Caco-2 (cell line): Measurements from ENCODE around the gene NKX2-1. TPM values are rescaled to one million over a fixed set of nuclear protein-coding genes. Genes with fewer than 3 reads are reported as not detected.

ENCODE experiments used
- BruUV-seq: library from RNA; stranded (reverse); fragments of 400-500 nt; replicated peaks from 2 replicates; lab custom pipeline; 2021; lab: Mats Ljungman, UMichigan
- CTCF ChIA-PET: fragments of 300-600 bp; sonication (Branson Sonifier 250); formaldehyde crosslinking; loops from one replicate; lab custom pipeline; 2022; ENCODE audit warnings: antibody characterized with exemption; lab: Charles Lee
- POLR2A ChIA-PET: fragments of 300-600 bp; sonication (Branson Sonifier 250); formaldehyde crosslinking; loops from one replicate; lab custom pipeline; 2022; ENCODE audit warnings: antibody characterized with exemption; lab: Charles Lee
- DNase-seq, 2 experiments: peaks; one replicate each; pipeline versions ENCODE4 v3.0.0 to v3.0.0-alpha.2; 2020 to 2022
- H3K27me3 ChIP-seq: replicated peaks from 2 replicates; pipeline ENCODE4 v1.6.0; 2011; ENCODE audit warnings: low read length; ENCODE audit not compliant: control insufficient read depth, insufficient read depth
- H3K36me3 ChIP-seq: 2 replicates; pipeline ENCODE4 v1.5.1; 2011; ENCODE audit warnings: low read length; ENCODE audit not compliant: control insufficient read depth, insufficient read depth
- H3K4me1 ChIP-seq: fragments of 250-450 bp; sonication (Bioruptor Pico); 2 replicates; pipeline ENCODE4 v1.5.1; 2020; ENCODE audit warnings: mild to moderate bottlenecking
- H3K4me3 ChIP-seq: 2 replicates; pipeline ENCODE4 v1.5.1; 2011; ENCODE audit warnings: low read depth, mild to moderate bottlenecking, control low read depth, low read length
- H3K9me3 ChIP-seq: fragments of 250-450 bp; sonication (Bioruptor Pico); 2 replicates; pipeline ENCODE4 v1.5.1; 2020; ENCODE audit warnings: mild to moderate bottlenecking, moderate library complexity
- H3K27ac Mint-ChIP-seq: one replicate; pipeline ENCODE4 v1.8.0; 2022; ENCODE audit warnings: mixed read lengths; ENCODE audit not compliant: unreplicated experiment
- H3K27me3 Mint-ChIP-seq: one replicate; pipeline ENCODE4 v1.8.0; 2022; ENCODE audit warnings: mixed read lengths; ENCODE audit not compliant: insufficient read depth, unreplicated experiment
- H3K36me3 Mint-ChIP-seq: one replicate; pipeline ENCODE4 v1.8.0; 2022; ENCODE audit warnings: mild to moderate bottlenecking, mixed read lengths; ENCODE audit not compliant: insufficient read depth, unreplicated experiment
- H3K4me1 Mint-ChIP-seq: one replicate; pipeline ENCODE4 v1.8.0; 2022; ENCODE audit warnings: low read depth, mixed read lengths; ENCODE audit not compliant: unreplicated experiment
- H3K4me3 Mint-ChIP-seq: one replicate; pipeline ENCODE4 v1.8.0; 2022; ENCODE audit warnings: mild to moderate bottlenecking, moderate library complexity, mixed read lengths; ENCODE audit not compliant: unreplicated experiment
- H3K9me3 Mint-ChIP-seq: one replicate; pipeline ENCODE4 v1.8.0; 2022; ENCODE audit warnings: mixed read lengths; ENCODE audit not compliant: unreplicated experiment
- CTCF ChIP-seq, 2 experiments: fragments of 200-600 bp in 1 of 2; IDR thresholded peaks; 1 replicate in 1 of 2; 2 replicates in 1 of 2; pipeline versions ENCODE4 v1.5.1 to v1.8.0; 2011 to 2022; ENCODE audit warnings: antibody characterized with exemption in 1 of 2, control low read depth in 1 of 2, inconsistent platforms in 1 of 2, low read depth in 1 of 2, low read length in 1 of 2, mild to moderate bottlenecking in 1 of 2, moderate library complexity in 1 of 2; ENCODE audit not compliant: insufficient read depth in 1 of 2, severe bottlenecking in 1 of 2, unreplicated experiment in 1 of 2
- intact Hi-C: fragments of 100-400 bp; cut with micrococcal nuclease; formaldehyde crosslinking; loops from one replicate; pipeline ENCODE4 v1.10.0; 2022; ENCODE audit not compliant: unreplicated experiment
- total RNA-seq: library from RNA; stranded (reverse); gene quantifications from 2 replicates; pipeline ENCODE4 v1.2.3, GENCODE V29; 2022

NKX2-1 gene
- total RNA-seq, 1 experiment from 2014 or later, result 0.66 TPM

GRCh38 chr14:36511981-36512584 lies 7.9 kb downstream of the NKX2-1 start:
- no peak for TF ChIP-seq CTCF (IDR thresholded peaks at IDR 0.05; ENCODE audit: insufficient read depth in 1 of 2, low read depth in 1 of 2, low read length in 1 of 2, severe bottlenecking in 1 of 2, unreplicated experiment in 1 of 2)
- no peak overlapping the region for H3K27ac Mint-ChIP-seq

GRCh38 chr14:36510874-36511273 lies 9.2 kb downstream of the NKX2-1 start:
- ChIA-PET CTCF (interaction anchor here (1.2 kb wide), 1 partner anchor 14 kb away, joined by 3 read pairs; no protein-coding TSS in a partner anchor), POLR2A (no interaction called here)
- H3K4me3 ChIP-seq, result no peak overlapping the region
- H3K27me3 Mint-ChIP-seq, result peaks cover 11% of the 10 kb centered on the region
- no peaks in the 10 kb centered on the region for H3K9me3 ChIP-seq
- no peaks in the 10 kb centered on the region for H3K36me3 ChIP-seq
- no peaks in the 10 kb centered on the region for H3K27me3 ChIP-seq
- H3K4me1 ChIP-seq, result peaks cover 13% of the 10 kb centered on the region
- BruUV-seq, result no TSS peak
- H3K4me1 Mint-ChIP-seq, result no peaks in the 10 kb centered on the region
- intact Hi-C loops, result loop anchor here (5.0 kb wide), 1 partner anchor 59 kb away; no protein-coding TSS in a partner anchor
- no peak overlapping the region for H3K4me3 Mint-ChIP-seq
- no peak for TF ChIP-seq CTCF (IDR thresholded peaks at IDR 0.05; ENCODE audit: insufficient read depth in 1 of 2, low read depth in 1 of 2, low read length in 1 of 2, severe bottlenecking in 1 of 2, unreplicated experiment in 1 of 2)
- no peaks in the 10 kb centered on the region for H3K9me3 Mint-ChIP-seq
- DNase-seq, result no peak
- H3K27ac Mint-ChIP-seq, result no peak overlapping the region
- no peaks in the 10 kb centered on the region for H3K36me3 Mint-ChIP-seq

More at GRCh38 chr14:36511981-36512584, 7.9 kb downstream of the NKX2-1 start:
- CTCF ChIA-PET, result interaction anchor here (0.6 kb wide), 1 partner anchor 186 kb away, joined by 3 read pairs; no protein-coding TSS in a partner anchor
- Mint-ChIP-seq H3K9me3 (no peaks in the 10 kb centered on the region), H3K4me3 (peak overlapping the region; percentile 42), H3K27me3 (peaks cover 6% of the 10 kb centered on the region), H3K4me1 (no peaks in the 10 kb centered on the region), H3K36me3 (no peaks in the 10 kb centered on the region)
- Histone ChIP-seq H3K36me3 (no peaks in the 10 kb centered on the region), H3K4me1 (peaks cover 13% of the 10 kb centered on the region), H3K27me3 (no peaks in the 10 kb centered on the region), H3K4me3 (no peak overlapping the region), H3K9me3 (no peaks in the 10 kb centered on the region)
- intact Hi-C loops, result loop anchor here (5.0 kb wide), 1 partner anchor 60 kb away; no protein-coding TSS in a partner anchor
- no TSS peak for BruUV-seq
- DNase-seq, result no peak
- POLR2A ChIA-PET, result no interaction called here

- no peak overlapping the region for H3K4me3 ChIP-seq
- CTCF ChIA-PET, result interaction anchor here (1.1 to 1.2 kb wide), 2 partner anchors 11 to 15 kb away, joined by 3 to 4 read pairs; no protein-coding TSS in a partner anchor
- POLR2A ChIA-PET, result no interaction called here
- DNase-seq, result no peak
- H3K9me3 ChIP-seq, result no peaks in the 10 kb centered on the region
- Mint-ChIP-seq H3K4me1 (no peaks in the 10 kb centered on the region), H3K27ac (no peak overlapping the region), H3K4me3 (no peak overlapping the region), H3K36me3 (no peaks in the 10 kb centered on the region), H3K27me3 (peaks cover 11% of the 10 kb centered on the region), H3K9me3 (no peaks in the 10 kb centered on the region)
- no peak for TF ChIP-seq CTCF (IDR thresholded peaks at IDR 0.05; ENCODE audit: insufficient read depth in 1 of 2, low read depth in 1 of 2, low read length in 1 of 2, severe bottlenecking in 1 of 2, unreplicated experiment in 1 of 2)
- peaks cover 13% of the 10 kb centered on the region for H3K4me1 ChIP-seq
- H3K27me3 ChIP-seq, result no peaks in the 10 kb centered on the region
- intact Hi-C loops, result loop anchor here (5.0 kb wide), 1 partner anchor 58 kb away; no protein-coding TSS in a partner anchor
- BruUV-seq, result no TSS peak
- no peaks in the 10 kb centered on the region for H3K36me3 ChIP-seq
These were observed 9.8 kb downstream of the NKX2-1 start for GRCh38 chr14:36510078-36510799.
